Endothelial cell of umbilical vein (primary cell): ENCODE data around the gene SERPINB6. TPM values are rescaled to one million over a fixed set of nuclear protein-coding genes. Genes with fewer than 3 reads are reported as not detected.

Experiments used
- BruUV-seq: library from RNA; stranded (reverse); fragments of 400-500 nt; replicated peaks from 2 replicates; lab custom pipeline; 2021; lab: Mats Ljungman, UMichigan
- CTCF ChIA-PET: fragments of 300-600, 350-600 bp; sonication (Branson Sonifier 250); formaldehyde crosslinking; loops from one replicate; lab custom pipeline; 2021; ENCODE audit warnings: antibody characterized with exemption, inconsistent platforms; lab: Charles Lee
- POLR2A ChIA-PET: fragments of 300-600, 350-600 bp; sonication (Branson Sonifier 250); formaldehyde crosslinking; loops from one replicate; lab custom pipeline; 2021; ENCODE audit warnings: antibody characterized with exemption, inconsistent platforms; lab: Charles Lee
- DNase-seq: peaks from one replicate; pipeline ENCODE4 v3.0.0-alpha.2; 2011; ENCODE audit warnings: low read depth, low spot score
- FAIRE-seq: peaks from 2 replicates; lab custom pipeline; 2011; peaks lifted over from hg19 to GRCh38; lab: Jason Lieb, UNC
- H2AFZ ChIP-seq: 2 replicates; pipeline ENCODE4 v1.6.0; 2012; ENCODE audit warnings: low read depth, low read length, control low read depth, inconsistent platforms
- H3K27ac ChIP-seq: 2 replicates; pipeline ENCODE4 v1.5.1; 2011; ENCODE audit warnings: low read depth, mild to moderate bottlenecking, control low read depth, low read length, moderate library complexity; ENCODE audit not compliant: insufficient read depth
- H3K27me3 ChIP-seq, 2 experiments: 2 replicates each; pipeline versions ENCODE4 v1.6.0 to v1.6.1; 2011; ENCODE audit warnings: low read length in 2 of 2, mixed read lengths in 1 of 2; ENCODE audit not compliant: control insufficient read depth in 2 of 2, insufficient read depth in 2 of 2
- H3K36me3 ChIP-seq, 2 experiments: 2 replicates in 1 of 2; 3 replicates in 1 of 2; pipeline ENCODE4 v1.5.1; 2011; ENCODE audit warnings: low read length in 2 of 2, mild to moderate bottlenecking in 1 of 2, moderate library complexity in 1 of 2; ENCODE audit not compliant: control insufficient read depth in 2 of 2, insufficient read depth in 2 of 2; ENCODE audit errors: extremely low read depth in 1 of 2
- H3K4me1 ChIP-seq: 3 replicates; pipeline ENCODE4 v1.5.1; 2011; ENCODE audit warnings: mild to moderate bottlenecking, low read length; ENCODE audit not compliant: control insufficient read depth, insufficient read depth; ENCODE audit errors: extremely low read depth
- H3K4me2 ChIP-seq: 2 replicates; pipeline ENCODE4 v1.6.1; 2011; ENCODE audit warnings: low read length, control low read depth, mixed read lengths; ENCODE audit not compliant: insufficient read depth
- H3K4me3 ChIP-seq, 3 experiments: fragments of 200-600 bp in 1 of 3; sonication (generic), shearing (Covaris generic) in 1 of 3; replicated peaks in 1 of 3; 2 replicates each; pipeline ENCODE4 v1.5.1; 2011 to 2016; ENCODE audit warnings: control low read depth in 3 of 3, low read length in 3 of 3, mild to moderate bottlenecking in 2 of 3, inconsistent platforms in 1 of 3, low read depth in 1 of 3, moderate library complexity in 1 of 3; ENCODE audit not compliant: insufficient read depth in 1 of 3
- H3K79me2 ChIP-seq: 2 replicates; pipeline ENCODE4 v1.6.0; 2012; ENCODE audit warnings: low read length, inconsistent platforms; ENCODE audit not compliant: control insufficient read depth, insufficient read depth
- H3K9ac ChIP-seq: replicated peaks from 2 replicates; pipeline ENCODE3; 2011; ENCODE audit warnings: low read length, control low read depth; ENCODE audit not compliant: insufficient read depth; ENCODE audit errors: extremely low read depth
- H3K9me1 ChIP-seq: replicated peaks from 3 replicates; pipeline ENCODE4 v1.6.0; 2011; ENCODE audit warnings: mild to moderate bottlenecking, low read length; ENCODE audit not compliant: control insufficient read depth, insufficient read depth; ENCODE audit errors: extremely low read depth
- H3K9me3 ChIP-seq: replicated peaks from 2 replicates; pipeline ENCODE4 v1.5.1; 2012; ENCODE audit warnings: low read length, inconsistent platforms; ENCODE audit not compliant: control insufficient read depth, insufficient read depth
- H4K20me1 ChIP-seq: replicated peaks from 2 replicates; pipeline ENCODE3; 2011; ENCODE audit warnings: mild to moderate bottlenecking, low read length; ENCODE audit not compliant: control insufficient read depth, insufficient read depth; ENCODE audit errors: extremely low read depth
- CTCF ChIP-seq, 2 donors: IDR thresholded peaks; 1 replicate in 1 of 2; 2 replicates in 1 of 2; pipeline ENCODE4 v1.5.1; 2011; ENCODE audit warnings: low read length in 2 of 2, mild to moderate bottlenecking in 2 of 2, moderate library complexity in 2 of 2, control low read depth in 1 of 2, inconsistent platforms in 1 of 2, low read depth in 1 of 2; ENCODE audit not compliant: insufficient read depth in 1 of 2; ENCODE audit errors: extremely low read depth in 1 of 2
- EZH2 ChIP-seq: IDR thresholded peaks from 2 replicates; pipeline ENCODE4 v1.6.1; 2012; ENCODE audit warnings: borderline replicate concordance, low read depth, mild to moderate bottlenecking, moderate library complexity, low read length, inconsistent platforms; ENCODE audit not compliant: severe bottlenecking
- FOS ChIP-seq: IDR thresholded peaks from 2 replicates; pipeline ENCODE4 v1.6.1; 2011; ENCODE audit warnings: mild to moderate bottlenecking, low read length, moderate library complexity, borderline replicate concordance; ENCODE audit not compliant: insufficient read depth
- GATA2 ChIP-seq: IDR thresholded peaks from 2 replicates; pipeline ENCODE4 v1.7.0; 2011; ENCODE audit warnings: low read depth, mild to moderate bottlenecking, moderate library complexity, mixed read lengths, low read length; ENCODE audit not compliant: insufficient read length, insufficient read depth
- JUN ChIP-seq: IDR thresholded peaks from 2 replicates; pipeline ENCODE4 v1.6.1; 2011; ENCODE audit warnings: borderline replicate concordance, low read depth; ENCODE audit not compliant: insufficient read length, insufficient read depth
- MAX ChIP-seq: IDR thresholded peaks from 2 replicates; pipeline ENCODE4 v1.6.1; 2011; ENCODE audit not compliant: insufficient read depth, insufficient read length
- MYC ChIP-seq: IDR thresholded peaks from one replicate; pipeline ENCODE4 v1.6.1; 2011; ENCODE audit warnings: mild to moderate bottlenecking, low read depth, low read length
- POLR2A ChIP-seq: IDR thresholded peaks from 2 replicates; pipeline ENCODE4 v1.6.1; 2012; ENCODE audit warnings: low read depth, mild to moderate bottlenecking, control low read depth, low read length
- POLR2AphosphoS5 ChIP-seq: IDR thresholded peaks from 2 replicates; pipeline ENCODE4 v1.6.1; 2012; ENCODE audit warnings: low read depth, mild to moderate bottlenecking, control low read depth, low read length, moderate library complexity; ENCODE audit not compliant: insufficient read depth
- dilution Hi-C: fragments of 300-500 bp; cut with MboI; formaldehyde crosslinking; loops from one replicate; pipeline ENCODE4 v1.15.0; 2019; ENCODE audit warnings: low sequenced_read_pairs; ENCODE audit not compliant: extremely low pct_ligation_motif_present
- intact Hi-C: fragments of 100-400 bp; cut with micrococcal nuclease; formaldehyde crosslinking; loops from one replicate; pipeline ENCODE4 v1.10.0; 2022
- polyA plus RNA-seq, 4 experiments: library from polyadenylated mRNA; depleted of rRNA in 3 of 4; stranded (reverse) in 3 of 4; unstranded in 1 of 4; fragments of >200 nt; gene quantifications; 2 replicates each; pipeline versions ENCODE4 v1.2.1 to v1.2.3, GENCODE V29; 2011 to 2012; ENCODE audit warnings: missing spikeins in 1 of 4
- total RNA-seq: library from RNA; stranded (reverse); gene quantifications from 2 replicates; pipeline ENCODE4 v1.2.3, GENCODE V29; 2021

The SERPINB6 gene
- total and polyA plus RNA-seq, 2 donors (not counting 3 experiments of a cell fraction or from before 2014, with no cell fraction given) = 145 to 151 TPM

GRCh38 chr6:3013486-3013885, 42.1 kb upstream of the SERPINB6 start:
- dilution Hi-C loops = no loop called here
- DNase-seq (peak; percentile 38), FAIRE-seq (peak; percentile 79)
- intact Hi-C loops = no loop called here
- Histone ChIP-seq H3K79me2 (no peaks in the 10 kb centered on the region), H3K4me1 (peaks cover 6% of the 10 kb centered on the region), H3K27ac (no peak overlapping the region), H2AFZ (no peak overlapping the region), H3K27me3 (no peaks in the 10 kb centered on the region), H3K9me3 (no peaks in the 10 kb centered on the region), H3K36me3 (peaks cover 0 to 3% of the 10 kb centered on the region in 2 experiments), H3K9me1 (no peaks in the 10 kb centered on the region), H3K4me3 (no peak overlapping the region), H3K4me2 (no peak overlapping the region), H3K9ac (no peak overlapping the region), H4K20me1 (no peaks in the 10 kb centered on the region)
- POLR2A ChIA-PET = no interaction called here
- BruUV-seq = no TSS peak
- peak; percentile 18 for TF ChIP-seq FOS
- TF ChIP-seq MAX = no peak
- CTCF ChIA-PET = interaction anchor here (1.0 to 2.0 kb wide), 2 partner anchors 12 to 40 kb away, joined by 3 to 8 read pairs; no protein-coding TSS in a partner anchor

GRCh38 chr6:3011592-3011991, 40.2 kb upstream of the SERPINB6 start:
- FAIRE-seq (no peak), DNase-seq (no peak)
- POLR2A ChIA-PET = no interaction called here
- H3K9me1 ChIP-seq = no peaks in the 10 kb centered on the region
- BruUV-seq = no TSS peak
- no peak overlapping the region for H3K9ac ChIP-seq
- CTCF ChIA-PET = interaction anchor here (1.0 to 3.0 kb wide), 2 partner anchors 9 to 11 kb away, joined by 3 to 25 read pairs; partner anchors contain the start of gene NQO2
- no peak overlapping the region for H3K4me2 ChIP-seq
- no peaks in the 10 kb centered on the region for H3K79me2 ChIP-seq
- H3K9me3 ChIP-seq = no peaks in the 10 kb centered on the region
- TF ChIP-seq FOS (no peak), GATA2 (no peak), CTCF (IDR thresholded peaks at IDR 0.05; ENCODE audit: extremely low read depth in 1 of 2, insufficient read depth in 1 of 2, low read depth in 1 of 2, low read length in 2 of 2) (no peak), MAX (no peak), MYC (no peak), EZH2 (no peak), POLR2AphosphoS5 (no peak), POLR2A (no peak), JUN (no peak)
- H3K27ac ChIP-seq = no peak overlapping the region
- H2AFZ ChIP-seq = no peak overlapping the region
- H3K4me3 ChIP-seq = no peak overlapping the region
- no peaks in the 10 kb centered on the region for H4K20me1 ChIP-seq
- dilution Hi-C loops = no loop called here
- H3K36me3 ChIP-seq = peaks cover 0 to 3% of the 10 kb centered on the region in 2 experiments
- peaks cover 6% of the 10 kb centered on the region for H3K4me1 ChIP-seq
- no peaks in the 10 kb centered on the region for H3K27me3 ChIP-seq
- intact Hi-C loops = no loop called here
